HG03139 (cell line): ENCODE data around the gene SLC12A1.
"Not testable (repeated sequence)": the region's sequence is repeated elsewhere in the genome, so short reads cannot be mapped to it uniquely, and the experiment has no call there.

Experiments
- ATAC-seq: cut with Tn5 transposase; IDR thresholded peaks from one replicate; pipeline ENCODE4 v1.9.1; 2021; ENCODE audit not compliant: unreplicated experiment

SLC12A1 gene

GRCh38 chr15:48306639-48307038 is 100.5 kb downstream of the SLC12A1 start:
- ATAC-seq, result no peak

DNA sequence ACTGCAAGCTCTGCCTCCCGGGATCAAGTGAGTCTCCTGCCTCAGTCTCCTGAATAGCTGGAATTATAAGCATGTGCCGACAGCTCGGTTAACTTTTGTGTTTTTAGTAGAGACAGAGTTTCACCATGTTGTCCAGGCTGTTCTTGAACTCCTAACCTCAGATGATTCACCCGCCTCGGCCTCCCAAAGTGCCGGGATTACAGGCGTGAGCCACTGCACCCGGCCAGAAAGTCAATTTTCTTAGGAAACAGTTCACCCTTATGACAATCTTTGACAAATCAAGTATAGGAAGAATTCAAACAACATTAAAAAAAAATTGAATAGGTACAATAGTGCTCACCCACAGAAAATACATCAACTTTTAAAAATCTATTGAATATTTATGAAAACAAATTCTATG is 101.5 kb downstream of the SLC12A1 start:
- ATAC-seq, result no peak

GRCh38 chr15:48309740-48310139 is 103.6 kb downstream of the SLC12A1 start:
- no peak for ATAC-seq

DNA sequence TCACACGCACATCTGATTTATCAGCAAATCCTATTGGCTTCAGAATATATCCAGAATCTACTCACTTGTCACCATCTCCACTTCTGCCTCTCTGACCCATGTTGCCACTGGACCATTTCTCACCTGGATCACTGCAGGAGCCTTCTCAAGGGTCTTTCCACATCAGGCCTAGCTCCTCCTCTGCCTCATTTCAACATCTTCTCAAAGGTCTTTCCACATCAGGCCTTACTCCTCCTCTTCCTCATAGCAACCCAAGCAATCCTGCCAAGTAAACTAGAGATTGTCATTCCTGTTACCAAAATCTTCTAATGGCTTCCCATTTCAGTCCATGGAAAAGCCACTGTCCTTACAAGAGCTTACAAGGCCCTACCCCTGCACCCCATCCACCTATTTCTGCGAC is 107.1 kb downstream of the SLC12A1 start:
- no peak for ATAC-seq

DNA sequence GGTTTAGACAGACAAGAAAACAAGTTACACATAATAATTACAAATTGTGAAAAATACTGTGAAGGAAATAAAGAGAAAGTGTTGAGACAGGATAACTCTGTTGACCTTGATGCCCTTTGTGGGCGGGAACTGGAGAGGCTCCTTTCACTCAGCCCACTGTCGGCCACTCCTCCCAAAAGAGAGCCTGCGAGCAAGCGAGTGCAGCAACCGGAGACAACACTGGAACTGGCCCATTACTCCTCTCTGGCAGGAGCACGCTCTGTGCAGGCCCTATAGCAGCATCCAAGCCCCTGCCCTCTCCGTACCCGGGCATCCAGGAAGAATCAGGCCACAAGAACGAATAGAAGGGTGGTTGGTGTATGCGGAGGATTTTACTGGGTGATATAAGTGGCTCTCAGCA is 108.9 kb downstream of the SLC12A1 start:
- no peak for ATAC-seq

- no peak for ATAC-seq
These were observed 111.1 kb downstream of the SLC12A1 start for GRCh38 chr15:48317221-48317620.

GRCh38 chr15:48318131-48318530 is 112.0 kb downstream of the SLC12A1 start:
- ATAC-seq, result no peak

DNA sequence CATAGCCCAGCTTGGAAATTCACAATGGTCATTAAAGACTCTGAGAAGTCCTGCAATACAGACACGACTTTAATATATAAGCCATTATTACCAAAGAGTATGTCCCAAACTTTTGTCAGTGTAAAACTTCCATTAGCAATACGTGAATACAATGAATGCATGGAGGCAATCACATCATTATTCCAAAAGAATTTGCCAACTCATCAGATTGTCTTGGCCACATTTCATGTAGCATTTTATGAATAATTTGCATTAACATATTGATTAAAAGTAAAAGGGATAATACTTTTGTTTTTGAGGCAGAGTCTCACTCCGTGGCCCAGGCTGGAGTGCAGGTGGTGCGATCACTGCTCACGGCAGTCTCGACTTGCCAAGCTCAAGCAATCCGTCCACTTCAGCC is 117.2 kb downstream of the SLC12A1 start:
- no peak for ATAC-seq

DNA sequence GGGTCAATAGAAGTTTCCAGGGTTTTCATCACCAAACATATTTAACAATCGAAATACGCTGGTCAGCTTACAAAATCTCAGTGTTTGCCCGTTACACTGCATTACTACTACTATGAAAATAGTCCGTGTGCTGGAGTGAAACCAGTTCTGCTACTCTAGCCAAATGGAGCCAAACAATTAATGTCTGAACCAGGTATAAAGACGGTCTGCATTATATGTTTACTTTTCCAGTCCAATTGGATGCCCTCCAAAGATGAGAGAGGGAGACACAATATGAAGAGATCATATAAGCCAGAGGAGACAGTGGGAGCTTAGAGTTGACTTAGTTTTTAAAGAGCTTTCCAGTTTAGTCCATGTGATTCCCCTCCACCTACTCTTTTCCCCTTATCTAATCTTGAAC is 118.8 kb downstream of the SLC12A1 start:
- ATAC-seq, result no peak

GRCh38 chr15:48325400-48325799 is 119.3 kb downstream of the SLC12A1 start:
- ATAC-seq, result no peak

DNA sequence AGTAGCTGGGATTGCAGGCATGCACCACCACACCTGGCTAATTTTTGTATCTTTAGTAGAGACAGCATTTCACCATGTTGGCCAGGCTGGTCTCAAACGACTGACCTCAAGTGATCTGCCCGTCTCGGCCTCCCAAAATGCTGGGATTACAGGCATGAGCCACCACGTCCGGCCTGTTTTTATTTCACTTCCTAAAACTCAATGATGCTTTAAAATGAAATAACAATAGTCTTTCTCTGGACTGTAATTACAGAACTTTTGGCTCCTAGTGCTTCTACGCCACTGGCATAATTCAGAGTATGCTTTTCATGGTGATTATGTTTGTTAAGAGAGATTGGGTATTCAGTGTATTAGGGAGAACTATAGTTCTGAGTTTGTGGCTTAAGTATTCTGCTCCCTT is 120.1 kb downstream of the SLC12A1 start:
- ATAC-seq, result not testable (repeated sequence)

DNA sequence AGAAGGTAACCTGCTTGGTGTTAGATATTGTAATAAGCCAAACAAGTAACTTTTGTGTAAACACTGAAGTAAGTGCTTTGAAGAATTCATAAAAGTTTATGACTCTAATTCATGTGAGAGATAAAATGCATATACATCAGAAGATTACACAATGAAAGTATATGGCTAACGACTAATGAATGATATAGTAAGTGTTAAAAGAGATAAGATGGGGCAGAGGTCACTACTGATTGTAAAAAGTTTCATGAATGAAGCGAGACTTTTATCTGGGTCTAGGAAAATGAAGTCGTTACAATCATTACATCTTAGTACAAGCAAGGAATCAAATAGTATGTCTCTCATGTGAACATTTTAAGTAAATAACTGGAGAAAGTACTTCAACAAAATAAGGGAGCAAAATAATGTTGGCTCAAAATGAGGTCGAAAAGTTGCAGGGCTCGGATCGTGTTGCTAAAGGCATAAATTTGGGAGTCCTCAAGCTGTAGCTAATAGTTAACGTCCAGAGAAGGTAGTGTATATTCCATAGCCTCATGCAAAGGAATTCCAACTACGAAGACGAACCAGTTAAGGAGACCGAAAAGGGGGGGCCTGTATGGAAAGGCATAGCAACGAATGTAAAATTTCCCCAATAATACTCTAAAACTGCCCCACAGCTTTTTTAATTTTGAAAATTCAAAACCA is 124.1 kb downstream of the SLC12A1 start:
- ATAC-seq, result no peak

GRCh38 chr15:48330855-48331795 is 125.0 kb downstream of the SLC12A1 start, which contains the start of gene DUT:
Gene DUT, plus strand, starts transcription at chr15:48331429. Its CDS starts 87 bp downstream, at chr15:48331516.
- peak; percentile 72 for ATAC-seq

- peak; percentile 43 for ATAC-seq
These were observed 125.9 kb downstream of the SLC12A1 start for GRCh38 chr15:48331796-48332641.

DNA sequence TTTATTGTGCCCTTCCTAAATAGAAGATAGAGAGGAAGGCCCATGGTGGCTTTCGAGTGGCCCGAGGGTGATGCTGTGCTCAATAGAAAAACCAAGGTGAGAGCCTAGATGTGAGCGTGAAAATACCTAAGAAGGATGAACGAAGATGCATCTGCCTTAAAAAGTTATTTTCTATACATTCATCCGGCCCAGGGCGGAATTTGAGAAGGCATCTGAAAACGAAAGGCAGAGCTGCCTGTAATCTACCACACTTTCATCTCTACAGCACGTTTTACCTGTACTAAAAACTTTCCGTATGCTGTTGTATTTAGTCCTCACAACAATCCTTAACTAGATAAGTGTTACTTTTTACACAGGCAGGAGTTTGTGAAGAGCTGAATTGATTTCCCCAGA is 126.5 kb downstream of the SLC12A1 start:
- no peak for ATAC-seq

- ATAC-seq, result no peak
These were observed 127.4 kb downstream of the SLC12A1 start for GRCh38 chr15:48333540-48333939.

DNA sequence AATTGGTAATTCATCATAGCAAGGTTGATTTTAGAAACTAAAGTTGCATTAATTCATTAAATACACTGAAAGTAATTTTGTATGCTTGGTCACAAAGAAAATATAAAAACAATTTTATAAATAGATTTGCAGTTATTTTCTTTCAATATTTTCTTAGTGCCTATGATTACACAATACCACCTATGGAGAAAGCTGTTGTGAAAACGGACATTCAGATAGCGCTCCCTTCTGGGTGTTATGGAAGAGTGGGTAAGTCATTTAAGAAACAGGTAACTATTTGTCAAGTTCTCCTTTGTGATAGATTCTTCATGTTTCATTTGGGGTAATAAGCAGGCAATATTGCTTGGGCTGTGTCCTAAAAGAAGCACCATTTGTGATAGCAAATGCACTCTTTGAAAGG is 128.2 kb downstream of the SLC12A1 start:
- ATAC-seq, result no peak

- no peak for ATAC-seq
These were observed 130.8 kb downstream of the SLC12A1 start for GRCh38 chr15:48336940-48337339.

DNA sequence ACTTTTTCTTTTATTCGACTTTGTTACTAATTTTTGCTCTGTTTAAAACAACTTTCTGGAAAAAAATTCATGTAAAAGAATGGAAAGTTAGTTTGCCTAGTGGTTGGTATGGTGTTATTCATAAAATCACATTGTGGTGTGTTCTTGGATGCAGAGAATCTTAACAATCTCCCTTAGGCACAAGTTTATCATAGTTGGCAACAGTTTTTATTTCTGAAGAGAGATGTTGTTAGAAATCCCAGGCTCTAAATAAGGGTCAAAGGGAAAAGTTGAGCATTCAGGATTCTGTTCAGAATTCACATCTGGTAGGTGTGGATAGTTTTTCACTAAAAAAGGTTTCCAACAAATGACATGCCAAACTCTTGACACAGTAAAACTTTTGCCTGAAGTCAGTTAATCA is 131.5 kb downstream of the SLC12A1 start:
- ATAC-seq, result no peak

- ATAC-seq, result no peak
These were observed 134.0 kb downstream of the SLC12A1 start for GRCh38 chr15:48340111-48340510.

GRCh38 chr15:48343865-48344264 is 137.8 kb downstream of the SLC12A1 start:
- ATAC-seq, result no peak
